MM.1S (cell line): ENCODE data around the gene DFFB.
A peak's percentile ranks its signal among the peaks of the same experiment; 100 is the strongest.

Source experiments
- DNase-seq: peaks from one replicate; pipeline ENCODE4 v3.0.0-alpha.2; 2015
- H2AFZ ChIP-seq: fragments of 300-600 bp; sonication (generic); 2 replicates; pipeline ENCODE4 v1.6.0; 2016; ENCODE audit warnings: antibody characterized with exemption, low read length
- H3F3A ChIP-seq: fragments of 300-600 bp; sonication (generic); 2 replicates; pipeline ENCODE4 v1.6.1; 2016; ENCODE audit warnings: mild to moderate bottlenecking, antibody characterized with exemption, low read length, moderate library complexity, mixed read lengths; ENCODE audit not compliant: insufficient read depth
- H3K27ac ChIP-seq: fragments of 300-600 bp; sonication (generic); 2 replicates; pipeline ENCODE4 v1.5.1; 2016; ENCODE audit warnings: mild to moderate bottlenecking, low read length
- H3K27me3 ChIP-seq: fragments of 300-600 bp; sonication (generic); replicated peaks from 2 replicates; pipeline ENCODE4 v1.6.0; 2016; ENCODE audit warnings: low read length; ENCODE audit not compliant: insufficient read depth
- H3K36me3 ChIP-seq: fragments of 300-600 bp; sonication (generic); replicated peaks from 2 replicates; pipeline ENCODE4 v1.6.1; 2016; ENCODE audit warnings: mild to moderate bottlenecking, low read length, mixed read lengths; ENCODE audit not compliant: insufficient read depth
- H3K4me1 ChIP-seq: fragments of 300-600 bp; sonication (generic); 2 replicates; pipeline ENCODE4 v1.6.1; 2016; ENCODE audit warnings: low read length, mixed read lengths
- H3K4me2 ChIP-seq: fragments of 300-600 bp; sonication (generic); 2 replicates; pipeline ENCODE4 v1.6.0; 2016; ENCODE audit warnings: low read depth, low read length
- H3K4me3 ChIP-seq: fragments of 300-600 bp; sonication (generic); 2 replicates; pipeline ENCODE4 v1.5.1; 2016; ENCODE audit warnings: low read length, mixed read lengths
- H3K79me2 ChIP-seq: fragments of 300-600 bp; sonication (generic); 2 replicates; pipeline ENCODE4 v1.6.1; 2016; ENCODE audit warnings: mixed run types, low read length, mixed read lengths
- H3K9ac ChIP-seq: fragments of 300-600 bp; sonication (generic); 2 replicates; pipeline ENCODE4 v1.6.1; 2016; ENCODE audit warnings: low read length, mixed read lengths
- H3K9me2 ChIP-seq: fragments of 300-600 bp; sonication (generic); replicated peaks from 2 replicates; pipeline ENCODE4 v1.6.1; 2016; ENCODE audit warnings: mild to moderate bottlenecking, low read length, mixed read lengths; ENCODE audit not compliant: insufficient read depth
- H3K9me3 ChIP-seq: fragments of 300-600 bp; sonication (generic); replicated peaks from 2 replicates; pipeline ENCODE4 v1.6.1; 2016; ENCODE audit warnings: mild to moderate bottlenecking, low read length, mixed read lengths; ENCODE audit not compliant: insufficient read depth
- H4K20me1 ChIP-seq: fragments of 300-600 bp; sonication (generic); 2 replicates; pipeline ENCODE4 v1.6.1; 2016; ENCODE audit warnings: mild to moderate bottlenecking, low read length, moderate library complexity, mixed read lengths; ENCODE audit not compliant: insufficient read depth
- EZH2 ChIP-seq: fragments of 300-600 bp; sonication (generic); optimal IDR thresholded peaks from 2 replicates; pipeline ENCODE3; 2017; ENCODE audit warnings: low read depth, mild to moderate bottlenecking, antibody characterized with exemption, low read length, mixed read lengths
- EZH2phosphoT487 ChIP-seq: fragments of 300-600 bp; sonication (generic); IDR thresholded peaks from 2 replicates; pipeline ENCODE4 v1.6.1; 2018; ENCODE audit warnings: antibody characterized with exemption, low read length
- TF ChIP-seq, protein P1 (sequence below): fragments of 300-600 bp; sonication (generic); IDR thresholded peaks from 2 replicates; pipeline ENCODE4 v1.5.1; 2016; ENCODE audit warnings: antibody characterized with exemption, low read length, mixed read lengths

The DFFB gene

DNA sequence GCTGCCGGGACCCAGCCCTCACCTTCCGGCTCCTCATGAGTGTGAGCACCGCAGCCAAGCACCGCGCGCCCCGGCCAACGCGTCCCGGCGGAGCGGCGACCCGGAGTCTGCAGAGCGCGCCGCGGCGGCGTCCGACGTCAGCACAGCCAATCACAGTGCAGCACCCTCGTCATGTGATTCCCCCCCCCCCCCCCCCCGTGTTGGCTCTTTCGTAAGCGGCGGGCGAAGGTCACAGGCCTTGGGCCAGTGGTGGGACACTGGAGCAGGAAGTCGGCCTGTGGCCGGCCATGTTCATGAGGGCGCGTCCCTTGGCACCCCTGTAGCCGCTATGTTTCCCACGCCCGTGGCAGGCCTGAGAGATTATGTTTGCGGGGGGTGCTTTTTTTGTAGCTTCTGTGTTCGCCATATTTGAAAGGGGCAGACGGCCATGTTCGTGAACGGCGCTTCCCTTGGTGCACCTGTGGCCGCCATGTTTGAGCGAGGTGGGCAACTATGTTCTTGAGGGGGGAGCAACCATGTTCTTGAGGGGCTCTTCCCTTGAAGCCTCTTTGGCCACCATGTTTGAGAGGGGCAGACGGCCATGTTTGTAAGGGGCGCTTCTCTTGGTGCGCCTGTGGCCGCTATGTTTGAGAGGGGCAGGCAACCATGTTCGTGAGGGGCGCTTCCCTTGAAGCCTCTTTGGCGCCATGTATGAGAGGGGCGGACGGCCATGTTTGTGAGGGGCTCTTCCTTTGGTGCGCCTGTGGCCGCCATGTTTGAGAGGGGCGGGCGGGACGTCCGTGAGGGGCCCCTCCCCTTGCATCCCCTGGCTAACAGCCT, 43.1 kb downstream of the DFFB start, which contains the start of gene C1orf174:
C1orf174 (minus strand) TSS at position 123 of the 819 bp plus-strand sequence; CDS start at position 37, 86 bp downstream.
- 0 out of 2 replicates have a peak, but pooled peaks cover 7% of the 10 kb centered on the region for H3K4me1 ChIP-seq
- H3K9me2 ChIP-seq: no peaks in the 10 kb centered on the region
- H3F3A ChIP-seq: peaks cover 16% of the 10 kb centered on the region; the same call in 1 of the 2 replicates
- DNase-seq: peak; percentile 92
- peak within 1 kb of the TSS; percentile 99 for H3K9ac ChIP-seq
- peak within 1 kb of the TSS; percentile 96 for H3K4me3 ChIP-seq
- H2AFZ ChIP-seq: peak within 1 kb of the TSS; percentile 97
- H3K9me3 ChIP-seq: no peaks in the 10 kb centered on the region
- no peaks in the 10 kb centered on the region for H3K36me3 ChIP-seq
- peak within 1 kb of the TSS; percentile 99 for H3K27ac ChIP-seq
- H3K4me2 ChIP-seq: peak within 1 kb of the TSS; percentile 89
- H4K20me1 ChIP-seq: no peaks in the 10 kb centered on the region
- no peaks in the 10 kb centered on the region for H3K27me3 ChIP-seq
- no peak for TF ChIP-seq EZH2
- TF ChIP-seq, protein P1, sequence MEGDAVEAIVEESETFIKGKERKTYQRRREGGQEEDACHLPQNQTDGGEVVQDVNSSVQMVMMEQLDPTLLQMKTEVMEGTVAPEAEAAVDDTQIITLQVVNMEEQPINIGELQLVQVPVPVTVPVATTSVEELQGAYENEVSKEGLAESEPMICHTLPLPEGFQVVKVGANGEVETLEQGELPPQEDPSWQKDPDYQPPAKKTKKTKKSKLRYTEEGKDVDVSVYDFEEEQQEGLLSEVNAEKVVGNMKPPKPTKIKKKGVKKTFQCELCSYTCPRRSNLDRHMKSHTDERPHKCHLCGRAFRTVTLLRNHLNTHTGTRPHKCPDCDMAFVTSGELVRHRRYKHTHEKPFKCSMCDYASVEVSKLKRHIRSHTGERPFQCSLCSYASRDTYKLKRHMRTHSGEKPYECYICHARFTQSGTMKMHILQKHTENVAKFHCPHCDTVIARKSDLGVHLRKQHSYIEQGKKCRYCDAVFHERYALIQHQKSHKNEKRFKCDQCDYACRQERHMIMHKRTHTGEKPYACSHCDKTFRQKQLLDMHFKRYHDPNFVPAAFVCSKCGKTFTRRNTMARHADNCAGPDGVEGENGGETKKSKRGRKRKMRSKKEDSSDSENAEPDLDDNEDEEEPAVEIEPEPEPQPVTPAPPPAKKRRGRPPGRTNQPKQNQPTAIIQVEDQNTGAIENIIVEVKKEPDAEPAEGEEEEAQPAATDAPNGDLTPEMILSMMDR: no peak
- TF ChIP-seq EZH2phosphoT487: no peak
- H3K79me2 ChIP-seq: peaks cover 49% of the 10 kb centered on the region

DNA sequence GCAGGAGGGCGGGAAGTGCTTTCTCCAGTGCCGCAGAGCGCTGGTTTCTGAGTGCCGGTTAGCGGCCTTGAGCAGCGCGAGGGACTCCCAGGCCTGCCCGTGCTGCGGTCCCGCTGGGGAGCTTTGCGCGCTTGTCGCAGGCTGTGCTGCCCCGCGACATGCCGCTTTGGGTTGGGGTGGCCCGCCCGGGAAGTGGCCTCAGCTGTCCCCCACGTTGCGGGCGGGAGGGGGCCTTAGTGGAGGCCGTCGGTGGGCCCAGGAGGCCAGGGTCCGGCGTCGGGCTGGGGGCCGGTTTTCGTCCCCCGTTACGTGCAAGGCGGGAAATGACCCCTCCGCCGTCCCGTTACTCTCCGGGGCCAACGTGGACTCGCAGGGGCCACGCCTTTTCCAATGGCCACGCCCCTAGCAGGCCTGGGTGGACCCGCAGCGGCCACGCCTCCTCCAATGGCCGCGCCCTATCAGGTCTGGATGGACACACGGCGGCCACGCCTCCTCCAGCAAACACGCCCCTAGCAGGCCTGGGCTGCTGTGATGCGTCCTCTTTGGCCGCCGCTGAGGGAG, 43.8 kb downstream of the DFFB start:
- DNase-seq: peak; percentile 97
- H2AFZ ChIP-seq: peak overlapping the region; percentile 97
- peak overlapping the region; percentile 99 for H3K27ac ChIP-seq
- no peaks in the 10 kb centered on the region for H3K9me2 ChIP-seq
- H3K9me3 ChIP-seq: no peaks in the 10 kb centered on the region
- H3K4me2 ChIP-seq: peak overlapping the region; percentile 89
- TF ChIP-seq EZH2 (no peak), EZH2phosphoT487 (no peak)
- TF ChIP-seq, protein P1: no peak
- 0 out of 2 replicates have a peak, but pooled peaks cover 7% of the 10 kb centered on the region for H3K4me1 ChIP-seq
- peak overlapping the region; percentile 99 for H3K9ac ChIP-seq
- no peaks in the 10 kb centered on the region for H4K20me1 ChIP-seq
- no peaks in the 10 kb centered on the region for H3K27me3 ChIP-seq
- no peaks in the 10 kb centered on the region for H3K36me3 ChIP-seq
- peaks cover 16% of the 10 kb centered on the region; the same call in 1 of the 2 replicates for H3F3A ChIP-seq
- H3K4me3 ChIP-seq: peak overlapping the region; percentile 96
- H3K79me2 ChIP-seq: peaks cover 42% of the 10 kb centered on the region

DNA sequence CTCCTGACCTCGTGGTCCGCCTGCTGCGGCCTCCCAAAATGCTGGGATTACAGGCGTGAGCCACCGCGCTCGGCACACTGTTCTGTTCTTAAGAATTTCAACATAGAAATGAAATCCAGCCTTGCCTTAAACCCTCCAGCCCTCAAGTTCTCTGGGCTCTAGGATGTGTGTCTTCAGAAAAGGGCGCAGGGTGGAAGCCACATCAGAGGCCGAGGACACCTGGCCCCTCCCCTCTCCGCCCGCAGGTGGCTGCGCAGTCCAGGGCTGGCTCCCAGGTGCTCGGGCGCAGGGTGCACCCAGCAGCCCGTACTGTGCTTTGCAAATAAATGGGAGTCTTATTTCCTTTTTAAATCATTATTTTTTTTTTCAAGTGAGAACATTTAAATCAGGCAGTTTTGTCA, 44.8 kb downstream of the DFFB start:
- Histone ChIP-seq H3K9ac (no peak overlapping the region), H3K4me2 (no peak overlapping the region), H3K9me3 (no peaks in the 10 kb centered on the region), H3K27me3 (no peaks in the 10 kb centered on the region), H3K79me2 (peaks cover 31% of the 10 kb centered on the region), H3K4me3 (no peak overlapping the region), H3K4me1 (0 out of 2 replicates have a peak, but pooled peaks cover 7% of the 10 kb centered on the region), H3F3A (peaks cover 16% of the 10 kb centered on the region; the same call in 1 of the 2 replicates), H4K20me1 (no peaks in the 10 kb centered on the region), H3K9me2 (no peaks in the 10 kb centered on the region), H3K27ac (no peak overlapping the region), H2AFZ (no peak overlapping the region), H3K36me3 (no peaks in the 10 kb centered on the region)
- no peak for DNase-seq
- TF ChIP-seq, protein P1: no peak
- no peak for TF ChIP-seq EZH2
- no peak for TF ChIP-seq EZH2phosphoT487
